22Rv1 (cell line): ENCODE measurements around the gene FBXO22.

Source experiments
- ZFX ChIP-seq: fragments of 450-650 bp; IDR thresholded peaks from 2 replicates; pipeline ENCODE4 v1.6.1; 2017; ENCODE audit warnings: antibody characterized with exemption, borderline replicate concordance
- TF ChIP-seq, protein P1 (sequence below): fragments of 450-650 bp; IDR thresholded peaks from 2 replicates; pipeline ENCODE4 v1.5.1; 2017; ENCODE audit warnings: mild to moderate bottlenecking

DNA sequence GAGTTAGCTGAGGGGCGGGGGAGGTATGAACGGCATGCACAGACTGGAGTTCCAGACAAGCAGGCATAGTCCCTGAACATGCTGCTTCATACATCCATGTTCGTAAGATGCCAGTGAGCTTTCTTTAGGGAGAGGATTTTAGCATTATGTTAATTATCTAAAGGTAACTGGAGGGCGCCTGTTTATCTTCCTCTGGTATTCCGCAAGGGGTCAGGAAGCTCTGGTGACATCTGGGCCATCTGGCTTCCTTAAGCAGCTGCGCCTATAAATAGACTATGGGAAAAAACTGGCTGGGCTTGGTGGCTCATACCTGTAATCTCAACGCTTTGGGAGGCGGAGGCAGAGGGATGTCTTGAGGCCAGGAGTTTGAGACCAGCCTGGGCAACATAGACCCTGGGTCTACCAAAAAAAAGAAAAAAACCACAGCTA lies 1.5 kb upstream of the FBXO22 start:
- TF ChIP-seq, protein P1, sequence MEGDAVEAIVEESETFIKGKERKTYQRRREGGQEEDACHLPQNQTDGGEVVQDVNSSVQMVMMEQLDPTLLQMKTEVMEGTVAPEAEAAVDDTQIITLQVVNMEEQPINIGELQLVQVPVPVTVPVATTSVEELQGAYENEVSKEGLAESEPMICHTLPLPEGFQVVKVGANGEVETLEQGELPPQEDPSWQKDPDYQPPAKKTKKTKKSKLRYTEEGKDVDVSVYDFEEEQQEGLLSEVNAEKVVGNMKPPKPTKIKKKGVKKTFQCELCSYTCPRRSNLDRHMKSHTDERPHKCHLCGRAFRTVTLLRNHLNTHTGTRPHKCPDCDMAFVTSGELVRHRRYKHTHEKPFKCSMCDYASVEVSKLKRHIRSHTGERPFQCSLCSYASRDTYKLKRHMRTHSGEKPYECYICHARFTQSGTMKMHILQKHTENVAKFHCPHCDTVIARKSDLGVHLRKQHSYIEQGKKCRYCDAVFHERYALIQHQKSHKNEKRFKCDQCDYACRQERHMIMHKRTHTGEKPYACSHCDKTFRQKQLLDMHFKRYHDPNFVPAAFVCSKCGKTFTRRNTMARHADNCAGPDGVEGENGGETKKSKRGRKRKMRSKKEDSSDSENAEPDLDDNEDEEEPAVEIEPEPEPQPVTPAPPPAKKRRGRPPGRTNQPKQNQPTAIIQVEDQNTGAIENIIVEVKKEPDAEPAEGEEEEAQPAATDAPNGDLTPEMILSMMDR = no peak
- TF ChIP-seq ZFX = no peak
